IPS-18c (cell line): ENCODE measurements around the gene ITGAD.

Experiments
- H3K4me3 ChIP-seq: 2 replicates; pipeline ENCODE4 v1.7.0; 2013; ENCODE audit warnings: low read depth, mild to moderate bottlenecking, low read length, moderate library complexity; ENCODE audit not compliant: insufficient read depth
- H3K9me3 ChIP-seq: one replicate; pipeline ENCODE4 v1.6.1; 2013; ENCODE audit warnings: mild to moderate bottlenecking, low read length, moderate library complexity; ENCODE audit not compliant: control insufficient read depth, insufficient read depth

Gene ITGAD

GRCh38 chr16:31461201-31461920 lies 68.2 kb downstream of the ITGAD start:
- H3K9me3 ChIP-seq = no peaks in the 10 kb centered on the region
- H3K4me3 ChIP-seq = no peak overlapping the region

GRCh38 chr16:31461921-31462804 lies 69.0 kb downstream of the ITGAD start:
- H3K4me3 ChIP-seq = no peak overlapping the region

GRCh38 chr16:31464348-31464769 lies 71.2 kb downstream of the ITGAD start:
- no peaks in the 10 kb centered on the region for H3K9me3 ChIP-seq

More at GRCh38 chr16:31461921-31462804, 69.0 kb downstream of the ITGAD start:
- no peaks in the 10 kb centered on the region for H3K9me3 ChIP-seq

GRCh38 chr16:31464781-31465260 lies 71.7 kb downstream of the ITGAD start:
- Histone ChIP-seq H3K4me3 (no peak overlapping the region), H3K9me3 (no peaks in the 10 kb centered on the region)

More at GRCh38 chr16:31464348-31464769, 71.2 kb downstream of the ITGAD start:
- no peak overlapping the region for H3K4me3 ChIP-seq

- Histone ChIP-seq H3K9me3 (no peaks in the 10 kb centered on the region), H3K4me3 (no peak overlapping the region)
Observed at GRCh38 chr16:31465788-31466370, 72.7 kb downstream of the ITGAD start.

- Histone ChIP-seq H3K9me3 (no peaks in the 10 kb centered on the region), H3K4me3 (no peak overlapping the region)
Observed at GRCh38 chr16:31466381-31466841, 73.3 kb downstream of the ITGAD start.

GRCh38 chr16:31467151-31467773 lies 74.1 kb downstream of the ITGAD start:
- Histone ChIP-seq H3K4me3 (no peak overlapping the region), H3K9me3 (no peaks in the 10 kb centered on the region)

GRCh38 chr16:31467858-31468257 lies 74.7 kb downstream of the ITGAD start:
- H3K9me3 ChIP-seq = peaks cover 2% of the 10 kb centered on the region
- H3K4me3 ChIP-seq = no peak overlapping the region

- Histone ChIP-seq H3K4me3 (no peak overlapping the region), H3K9me3 (peaks cover 2% of the 10 kb centered on the region)
Observed at GRCh38 chr16:31470615-31471014, 77.5 kb downstream of the ITGAD start.

GRCh38 chr16:31471241-31471874 lies 78.2 kb downstream of the ITGAD start:
- H3K9me3 ChIP-seq = peaks cover 2% of the 10 kb centered on the region
- peak overlapping the region; percentile 67 for H3K4me3 ChIP-seq

- peaks cover 2% of the 10 kb centered on the region for H3K9me3 ChIP-seq
- peak within 1 kb of the TSS; percentile 67 for H3K4me3 ChIP-seq
Observed at GRCh38 chr16:31471875-31472708, 79.0 kb downstream of the ITGAD start, which contains the start of gene TGFB1I1. TGFB1I1 (plus strand) TSS chr16:31472152; CDS start chr16:31472189, 37 bp downstream.

- H3K9me3 ChIP-seq = peaks cover 2% of the 10 kb centered on the region
- H3K4me3 ChIP-seq = peak overlapping the region; percentile 67
Observed at GRCh38 chr16:31472709-31473203, 79.6 kb downstream of the ITGAD start.

- Histone ChIP-seq H3K9me3 (peaks cover 2% of the 10 kb centered on the region), H3K4me3 (no peak overlapping the region)
Observed at GRCh38 chr16:31473264-31473984, 80.3 kb downstream of the ITGAD start.

- peaks cover 2% of the 10 kb centered on the region for H3K9me3 ChIP-seq
- no peak overlapping the region for H3K4me3 ChIP-seq
Observed at GRCh38 chr16:31474173-31474714, 81.1 kb downstream of the ITGAD start.
